NCI-H187 treated with DMSO at 0.1 percent for 48 hours (cell line): ENCODE measurements around the gene CA14.
A peak's percentile ranks its signal among the peaks of the same experiment; 100 is the strongest.
"Not testable (repeated sequence)": the region's sequence is repeated elsewhere in the genome, so short reads cannot be mapped to it uniquely, and the experiment has no call there.

Experiments used
- DNase-seq: peaks from one replicate; lab custom pipeline; 2025; lab: John Stamatoyannopoulos, UW

CA14 gene

DNA sequence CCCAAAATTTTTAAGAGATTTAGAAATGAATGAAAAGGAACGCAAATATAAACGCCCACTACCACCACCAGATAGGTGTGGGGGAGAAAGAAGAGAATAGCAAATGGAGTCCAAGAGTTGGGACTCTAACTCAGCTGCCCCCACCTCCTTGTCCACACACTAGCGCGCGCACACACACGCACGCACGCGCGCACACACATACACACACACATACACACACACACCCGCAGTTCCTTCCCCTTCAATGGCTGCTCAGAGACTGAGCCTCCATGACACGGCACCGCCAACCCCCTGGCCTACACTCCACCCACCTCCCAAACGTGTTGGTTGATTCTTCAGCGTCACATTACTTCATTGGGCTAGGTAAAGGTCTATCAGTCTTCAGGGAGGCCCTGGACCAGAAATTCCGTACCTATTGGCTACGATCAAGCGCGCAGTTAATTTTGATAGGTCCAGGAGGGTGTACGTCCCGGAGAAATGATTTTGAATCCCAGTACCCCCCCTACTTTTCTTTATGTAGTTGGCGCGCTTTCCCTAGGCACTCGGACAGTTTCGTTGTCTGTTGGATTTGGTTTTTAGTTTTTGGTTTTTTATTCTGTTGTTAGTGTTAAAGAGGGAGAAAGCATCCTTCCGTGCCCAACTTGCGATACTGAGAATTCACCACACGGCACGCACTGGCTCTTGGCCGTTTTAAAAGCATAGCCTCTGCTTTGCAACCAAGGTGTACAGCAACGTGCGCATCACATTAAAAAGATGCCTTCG is 21.5 kb upstream of the CA14 start, which contains the start of gene ANP32E:
Gene ANP32E (minus strand): TSS at position 261 of the 762 bp plus-strand sequence. CDS start 326 bp downstream, outside the sequence.
- DNase-seq: peak; percentile 100

DNA sequence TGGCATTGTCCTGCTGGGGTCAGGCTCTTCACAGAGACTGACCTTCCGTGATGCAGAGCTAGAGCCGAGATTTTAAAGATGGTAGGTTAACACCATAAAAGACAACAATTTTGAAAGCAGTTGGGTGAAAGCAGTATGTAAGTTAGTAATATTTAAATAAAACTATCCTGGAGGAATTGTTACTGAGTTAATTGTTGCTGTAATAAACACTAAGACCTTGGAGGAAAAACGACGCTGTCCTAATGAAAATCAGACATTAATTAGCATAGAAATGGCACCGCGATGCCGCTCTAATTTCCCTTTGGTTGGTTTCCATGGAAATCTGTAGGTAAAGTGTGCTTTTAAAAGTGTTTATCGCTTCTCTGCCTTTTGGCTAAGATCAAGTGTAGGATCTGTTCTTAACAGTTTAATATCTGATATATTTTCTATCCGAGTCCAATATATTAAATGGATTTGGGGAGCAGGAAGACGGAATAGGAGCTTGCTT is 20.9 kb upstream of the CA14 start:
- no peak for DNase-seq

GRCh38 chr1:150237176-150237575 is 20.4 kb upstream of the CA14 start:
- DNase-seq: not testable (repeated sequence)

DNA sequence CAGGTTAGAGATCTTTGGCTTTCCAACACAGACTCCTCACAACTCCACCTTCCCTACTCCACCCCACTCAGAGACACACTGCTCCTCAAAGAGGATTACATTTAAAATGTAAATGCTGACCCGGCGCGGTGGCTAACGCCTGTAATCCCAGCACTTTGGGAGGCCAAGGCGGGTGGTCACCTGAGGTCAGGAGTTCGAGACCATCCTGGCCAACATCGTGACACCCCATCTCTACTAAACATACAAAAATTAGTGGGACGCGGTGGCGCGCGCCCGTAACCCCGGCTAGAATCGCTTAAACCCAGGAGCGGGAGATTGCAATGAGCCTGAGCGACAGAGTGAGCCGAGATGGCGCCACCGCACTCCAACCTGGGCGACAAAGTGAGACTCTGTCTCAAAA is 19.8 kb upstream of the CA14 start:
- no peak for DNase-seq

- no peak for DNase-seq
Observed at GRCh38 chr1:150243003-150243402, 14.6 kb upstream of the CA14 start.

DNA sequence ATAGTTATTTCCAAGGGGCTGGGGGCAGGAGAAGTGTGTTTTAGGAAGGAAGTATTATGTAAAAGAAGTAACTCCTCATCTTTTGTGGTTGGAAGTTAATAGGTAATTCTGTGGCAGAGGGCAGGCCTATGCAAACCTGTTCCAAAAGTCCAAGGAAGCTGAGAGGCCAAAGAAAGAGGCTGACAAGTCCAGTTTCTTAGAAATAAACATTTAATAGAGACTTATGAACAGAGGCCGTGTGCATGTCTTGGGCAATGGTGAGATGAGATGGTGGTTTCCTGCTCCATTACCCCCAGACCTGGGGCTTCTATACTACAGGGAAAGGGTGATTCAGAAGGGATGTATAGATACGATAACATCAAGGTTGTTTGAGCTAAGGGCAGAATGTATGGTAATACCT is 7.6 kb upstream of the CA14 start:
- no peak for DNase-seq

DNA sequence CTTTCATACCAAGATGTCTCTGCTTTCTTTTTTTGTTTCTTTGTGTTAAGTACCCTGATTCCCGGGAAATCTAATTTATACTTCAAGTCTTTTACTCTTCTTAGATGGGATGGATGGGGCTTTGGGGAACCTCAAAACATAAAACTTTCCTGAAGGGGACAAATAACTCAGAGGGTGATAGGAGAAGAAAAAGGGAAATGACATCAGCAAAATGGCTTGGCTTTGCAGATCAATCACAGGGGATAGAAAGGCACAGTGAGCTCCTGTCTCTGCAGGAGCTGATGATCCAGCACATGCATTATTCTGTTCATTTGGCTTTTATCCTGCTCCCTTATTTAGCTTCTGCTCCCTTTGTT is 1.4 kb upstream of the CA14 start:
- no peak for DNase-seq

- DNase-seq: no peak
Observed at GRCh38 chr1:150256554-150257341, 826 bp upstream of the CA14 start.

- no peak for DNase-seq
Observed at GRCh38 chr1:150259217-150259616, 1.6 kb downstream of the CA14 start.

- DNase-seq: peak; percentile 58
Observed at GRCh38 chr1:150259758-150260669, 2.4 kb downstream of the CA14 start.

DNA sequence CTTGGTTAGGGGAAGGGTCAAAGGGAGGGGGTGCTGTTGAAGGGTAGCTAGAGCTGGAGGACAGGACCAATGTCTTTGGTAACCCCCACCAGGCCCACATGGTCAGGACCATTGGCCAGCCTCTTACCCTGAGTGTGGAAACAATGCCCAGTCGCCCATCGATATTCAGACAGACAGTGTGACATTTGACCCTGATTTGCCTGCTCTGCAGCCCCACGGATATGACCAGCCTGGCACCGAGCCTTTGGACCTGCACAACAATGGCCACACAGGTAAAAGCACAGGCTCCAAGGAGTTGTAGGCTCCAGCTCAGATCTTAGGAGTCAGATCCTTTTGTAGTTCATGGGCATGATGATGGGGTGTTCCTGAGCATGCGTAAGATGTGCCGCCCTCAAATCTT is 3.8 kb downstream of the CA14 start:
- no peak for DNase-seq

DNA sequence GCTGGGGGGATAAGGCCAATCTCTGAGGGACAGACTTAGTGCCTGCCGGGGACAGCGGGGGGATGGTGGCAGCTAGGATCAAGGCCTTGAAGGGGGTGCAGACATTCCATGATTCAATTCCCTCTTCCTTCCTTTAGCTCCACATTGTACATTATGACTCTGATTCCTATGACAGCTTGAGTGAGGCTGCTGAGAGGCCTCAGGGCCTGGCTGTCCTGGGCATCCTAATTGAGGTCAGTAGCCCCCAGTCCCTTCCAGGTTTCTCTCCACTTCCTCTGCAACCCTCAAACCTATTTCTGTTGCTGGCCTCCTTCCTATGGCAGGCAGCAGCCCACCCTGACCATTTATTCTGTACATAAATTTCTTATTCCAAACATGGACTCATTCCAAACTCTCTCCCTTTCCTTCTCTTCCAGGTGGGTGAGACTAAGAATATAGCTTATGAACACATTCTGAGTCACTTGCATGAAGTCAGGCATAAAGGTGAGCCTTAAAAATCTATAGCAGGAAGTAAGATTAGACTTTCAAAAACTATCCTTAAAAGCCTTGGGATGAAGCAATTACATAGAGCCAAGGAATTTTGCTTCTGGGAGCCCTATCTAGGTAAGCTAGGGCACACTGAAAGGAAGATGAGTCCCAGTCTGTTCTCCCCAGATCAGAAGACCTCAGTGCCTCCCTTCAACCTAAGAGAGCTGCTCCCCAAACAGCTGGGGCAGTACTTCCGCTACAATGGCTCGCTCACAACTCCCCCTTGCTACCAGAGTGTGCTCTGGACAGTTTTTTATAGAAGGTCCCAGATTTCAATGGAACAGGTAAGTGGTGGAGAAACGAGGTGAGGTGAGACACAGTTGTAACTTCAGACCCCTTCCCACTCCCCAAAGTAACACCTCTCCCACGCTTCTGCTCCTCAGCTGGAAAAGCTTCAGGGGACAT is 5.1 kb downstream of the CA14 start:
- no peak for DNase-seq

- DNase-seq: no peak
Observed at GRCh38 chr1:150263549-150263948, 6.0 kb downstream of the CA14 start.

DNA sequence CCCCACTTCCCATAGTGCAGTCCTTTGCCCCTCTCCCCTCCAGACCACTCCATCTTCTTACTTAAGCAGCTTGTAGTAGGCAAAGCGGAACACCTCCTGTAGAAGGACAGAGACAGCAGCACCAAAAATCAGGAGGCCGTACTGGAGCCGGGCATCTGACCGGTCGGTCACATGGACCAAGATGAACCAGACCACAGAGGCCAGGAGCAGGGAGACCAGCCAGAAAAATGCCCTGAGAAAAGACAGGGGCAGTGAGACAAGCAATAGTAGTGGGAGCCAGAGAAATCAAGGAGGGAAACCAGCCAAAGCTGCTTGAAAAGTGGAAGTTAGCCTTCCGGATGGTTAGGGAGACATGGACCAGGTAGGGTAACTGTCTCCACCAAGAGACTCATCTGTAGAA is 10.3 kb downstream of the CA14 start:
- no peak for DNase-seq

GRCh38 chr1:150268340-150268704 is 10.7 kb downstream of the CA14 start:
- no peak for DNase-seq

DNA sequence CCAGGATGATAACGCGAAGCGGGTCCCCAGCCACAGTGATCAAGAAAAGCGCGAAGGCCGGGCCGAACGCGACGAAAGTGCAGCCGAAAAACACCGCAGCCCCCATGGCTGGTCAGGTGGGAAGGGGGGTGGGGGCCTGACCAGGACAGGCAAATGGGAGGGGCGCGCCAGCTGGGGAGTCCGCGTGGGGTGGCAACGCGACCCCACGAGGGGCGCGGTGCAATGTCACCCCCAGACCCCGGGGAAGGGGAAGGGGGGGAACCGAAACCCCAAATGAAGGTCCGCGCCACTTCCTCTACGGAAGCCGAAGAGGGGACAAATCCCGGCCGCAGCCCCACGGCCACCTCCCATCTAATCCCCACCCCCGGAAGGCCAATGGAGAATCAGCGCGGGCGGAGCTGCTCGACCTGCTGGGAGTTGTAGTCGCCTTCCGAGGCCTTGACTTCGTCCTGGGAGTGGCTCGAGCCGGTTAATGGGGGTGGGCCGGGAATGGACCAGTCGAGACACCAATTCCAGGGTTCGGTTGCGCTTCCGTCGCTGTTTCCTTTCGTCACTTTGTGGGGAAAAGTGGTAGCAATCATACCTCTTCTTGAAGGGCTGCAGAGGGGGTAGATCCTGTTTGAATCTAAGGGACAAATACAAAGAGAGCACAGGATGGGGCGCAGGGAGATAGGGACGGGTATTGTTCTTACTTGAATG is 11.3 kb downstream of the CA14 start, which contains the start of gene APH1A:
Gene APH1A (minus strand): TSS at position 312 of the 699 bp plus-strand sequence. CDS start 206 bp downstream, at position 106.
- peak; percentile 98 for DNase-seq

- DNase-seq: no peak
Observed at GRCh38 chr1:150269451-150269850, 11.9 kb downstream of the CA14 start.

GRCh38 chr1:150271291-150271959 is 13.9 kb downstream of the CA14 start:
- no peak for DNase-seq

DNA sequence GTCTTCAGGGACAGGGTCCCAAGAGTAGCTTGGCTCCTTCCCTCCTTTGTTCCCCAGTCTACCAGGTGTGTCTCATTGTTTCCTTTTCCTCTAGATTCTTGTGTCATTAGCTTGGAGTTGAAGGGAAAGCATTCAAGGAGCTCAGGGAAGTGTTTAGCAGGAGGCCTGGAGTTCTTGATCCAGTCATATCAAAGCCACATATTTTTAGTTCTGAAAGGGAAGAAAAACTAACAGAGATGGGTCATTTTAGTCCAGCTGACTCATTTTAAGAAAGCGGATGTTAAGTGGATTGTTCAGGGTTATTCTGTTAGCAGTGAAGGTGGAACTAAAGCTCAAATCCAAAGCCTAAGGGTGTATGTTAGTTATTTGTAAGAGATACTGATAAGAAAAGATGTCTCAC is 15.7 kb downstream of the CA14 start:
- no peak for DNase-seq
